SK-N-SH (cell line): Measurements from ENCODE around the gene CYP51A1.

ENCODE experiments used
- CHD2 ChIP-seq: fragments of 150-350 bp; IDR thresholded peaks from 2 replicates; pipeline ENCODE4 v1.6.1; 2018; ENCODE audit warnings: low read length; ENCODE audit not compliant: partially characterized antibody
- CTCF ChIP-seq: fragments of 200-600 bp; sonication (generic); IDR thresholded peaks from 2 replicates; pipeline ENCODE4 v1.6.1; 2017; ENCODE audit warnings: antibody characterized with exemption, mild to moderate bottlenecking, moderate library complexity
- EP300 ChIP-seq, 2 experiments: IDR thresholded peaks; 2 replicates each; pipeline versions ENCODE4 v1.4.0 to v1.6.1; 2012; ENCODE audit warnings: borderline replicate concordance in 1 of 2, low read depth in 1 of 2, low read length in 1 of 2
- EZH2phosphoT487 ChIP-seq: fragments of 200-600 bp; sonication (generic); IDR thresholded peaks from 2 replicates; pipeline ENCODE4 v1.6.1; 2017; ENCODE audit warnings: low read depth, mixed run types, mild to moderate bottlenecking, antibody characterized with exemption, moderate library complexity, borderline replicate concordance
- GABPA ChIP-seq: IDR thresholded peaks from 2 replicates; pipeline ENCODE4 v1.4.0; 2012; ENCODE audit warnings: low read depth, mild to moderate bottlenecking
- MXI1 ChIP-seq: IDR thresholded peaks from 2 replicates; pipeline ENCODE4 v1.6.1; 2012; ENCODE audit warnings: mild to moderate bottlenecking, low read depth, low read length, improper control_type of control experiment
- NFIC ChIP-seq: IDR thresholded peaks from 2 replicates; pipeline ENCODE4 v1.4.0; 2012; ENCODE audit warnings: borderline replicate concordance
- NRF1 ChIP-seq: IDR thresholded peaks from 2 replicates; pipeline ENCODE4 v1.6.1; 2012; ENCODE audit warnings: low read depth, mild to moderate bottlenecking, low read length
- PBX3 ChIP-seq: IDR thresholded peaks from 2 replicates; pipeline ENCODE4; 2012
- POLR2AphosphoS5 ChIP-seq: IDR thresholded peaks from 2 replicates; pipeline ENCODE4 v1.6.1; 2012; ENCODE audit warnings: low read depth, low read length
- RAD21 ChIP-seq: IDR thresholded peaks from 2 replicates; pipeline ENCODE4 v1.6.1; 2012; ENCODE audit warnings: mild to moderate bottlenecking, low read length
- RXRA ChIP-seq: IDR thresholded peaks from 2 replicates; pipeline ENCODE4 v1.4.0; 2012; ENCODE audit warnings: low read depth, mild to moderate bottlenecking, borderline replicate concordance
- SIN3A ChIP-seq: IDR thresholded peaks from 2 replicates; pipeline ENCODE4 v1.6.1; 2012; ENCODE audit warnings: low read depth, mild to moderate bottlenecking, low read length, moderate library complexity, borderline replicate concordance
- YY1 ChIP-seq: IDR thresholded peaks from 2 replicates; pipeline ENCODE4 v1.4.0; 2012; ENCODE audit warnings: low read depth, mild to moderate bottlenecking

GRCh38 chr7:92072121-92072520 is 62.2 kb downstream of the CYP51A1 start:
- no peak for TF ChIP-seq CTCF
- no peak for TF ChIP-seq RXRA
- no peak for TF ChIP-seq NFIC
- no peak for TF ChIP-seq NRF1
- TF ChIP-seq YY1, result no peak
- no peak for TF ChIP-seq POLR2AphosphoS5
- no peak for TF ChIP-seq RAD21
- no peak for TF ChIP-seq GABPA
- no peak for TF ChIP-seq CHD2
- no peak for TF ChIP-seq EP300 (IDR thresholded peaks at IDR 0.05; ENCODE audit: borderline replicate concordance in 1 of 2, low read depth in 1 of 2, low read length in 1 of 2)
- TF ChIP-seq SIN3A, result no peak
- TF ChIP-seq MXI1, result no peak
- no peak for TF ChIP-seq PBX3
- TF ChIP-seq EZH2phosphoT487, result no peak
